Coronary artery (tissue), 2 donors: Measurements from ENCODE around the gene TRHDE.

Experiments
- DNase-seq: peaks from one replicate; pipeline ENCODE4 v3.0.0-alpha.2; 2017; ENCODE audit warnings: low spot score
- H3K27ac ChIP-seq, 2 donors: fragments of 200-600 bp; sonication (generic); one replicate each; pipeline ENCODE4 v1.5.1; 2016 to 2019
- H3K4me3 ChIP-seq: fragments of 200-600 bp; sonication (generic); 2 replicates; pipeline ENCODE4 v1.5.1; 2016; ENCODE audit warnings: mild to moderate bottlenecking, moderate library complexity
- TF ChIP-seq, protein P1 (sequence below): fragments of 200-600 bp; sonication (generic); IDR thresholded peaks from one replicate; pipeline ENCODE4 v1.5.1; 2019; ENCODE audit warnings: antibody characterized with exemption

The TRHDE gene

DNA sequence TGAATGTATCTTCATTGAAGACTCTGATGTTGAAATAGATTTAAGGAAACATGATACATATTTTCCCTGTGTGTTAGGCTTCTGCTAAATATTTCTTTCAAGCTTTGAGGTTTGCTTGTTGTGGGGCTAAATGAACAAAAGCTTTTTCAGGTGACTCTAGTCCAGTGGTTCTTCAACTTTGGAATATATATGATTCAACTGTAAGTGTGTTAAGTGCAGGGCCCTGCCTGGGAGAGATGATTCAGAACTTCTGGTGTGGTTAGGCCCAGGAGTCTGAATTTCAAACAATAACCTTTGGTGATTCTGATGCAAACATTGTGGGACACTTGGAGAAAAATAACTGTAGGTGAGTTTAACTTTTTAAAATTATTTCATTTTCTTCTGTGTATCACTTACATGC lies 93.0 kb downstream of the TRHDE start:
- Histone ChIP-seq H3K27ac (no peak overlapping the region), H3K4me3 (no peak overlapping the region)
- TF ChIP-seq, protein P1, sequence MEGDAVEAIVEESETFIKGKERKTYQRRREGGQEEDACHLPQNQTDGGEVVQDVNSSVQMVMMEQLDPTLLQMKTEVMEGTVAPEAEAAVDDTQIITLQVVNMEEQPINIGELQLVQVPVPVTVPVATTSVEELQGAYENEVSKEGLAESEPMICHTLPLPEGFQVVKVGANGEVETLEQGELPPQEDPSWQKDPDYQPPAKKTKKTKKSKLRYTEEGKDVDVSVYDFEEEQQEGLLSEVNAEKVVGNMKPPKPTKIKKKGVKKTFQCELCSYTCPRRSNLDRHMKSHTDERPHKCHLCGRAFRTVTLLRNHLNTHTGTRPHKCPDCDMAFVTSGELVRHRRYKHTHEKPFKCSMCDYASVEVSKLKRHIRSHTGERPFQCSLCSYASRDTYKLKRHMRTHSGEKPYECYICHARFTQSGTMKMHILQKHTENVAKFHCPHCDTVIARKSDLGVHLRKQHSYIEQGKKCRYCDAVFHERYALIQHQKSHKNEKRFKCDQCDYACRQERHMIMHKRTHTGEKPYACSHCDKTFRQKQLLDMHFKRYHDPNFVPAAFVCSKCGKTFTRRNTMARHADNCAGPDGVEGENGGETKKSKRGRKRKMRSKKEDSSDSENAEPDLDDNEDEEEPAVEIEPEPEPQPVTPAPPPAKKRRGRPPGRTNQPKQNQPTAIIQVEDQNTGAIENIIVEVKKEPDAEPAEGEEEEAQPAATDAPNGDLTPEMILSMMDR: no peak
- DNase-seq: no peak

DNA sequence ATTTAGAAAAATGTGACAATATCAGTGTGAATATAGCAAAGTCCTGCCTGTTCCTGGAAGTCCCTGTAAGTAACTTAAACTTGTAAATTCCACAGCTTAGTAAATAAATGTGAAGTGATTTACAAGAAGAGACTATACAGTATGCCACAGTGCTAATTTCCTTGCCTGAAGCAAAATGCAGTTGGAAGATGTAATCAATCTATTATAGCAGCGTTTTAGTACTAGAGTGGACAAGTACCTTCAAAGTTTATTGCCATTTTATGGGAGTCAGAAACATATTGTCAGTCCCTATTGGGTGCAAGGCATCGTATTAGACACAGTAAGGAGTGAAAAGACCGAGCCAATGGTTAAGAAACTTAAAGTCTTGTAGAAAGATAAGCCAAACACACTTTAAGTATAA lies 94.1 kb downstream of the TRHDE start:
- Histone ChIP-seq H3K4me3 (no peak overlapping the region), H3K27ac (no peak overlapping the region)
- TF ChIP-seq, protein P1: no peak
- DNase-seq: no peak

DNA sequence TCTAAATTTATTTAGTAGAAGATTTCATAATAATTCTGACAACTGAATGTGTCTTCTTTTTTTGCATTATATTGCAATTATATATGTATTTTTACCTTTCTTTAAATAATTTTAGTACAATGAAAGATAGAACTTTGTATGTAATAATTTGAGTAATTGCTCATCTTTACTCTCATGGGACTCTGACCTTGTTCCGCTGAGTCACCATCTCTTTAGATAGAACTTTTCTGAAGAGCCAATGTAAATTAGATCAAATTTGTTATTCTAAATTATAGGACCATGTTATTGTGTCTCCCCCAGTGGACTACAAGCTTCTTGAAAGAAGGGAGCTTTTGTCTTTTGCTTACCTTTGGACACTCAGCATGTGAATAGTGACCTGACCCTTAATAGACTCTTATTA lies 96.1 kb downstream of the TRHDE start:
- H3K27ac ChIP-seq: no peak overlapping the region
- no peak for DNase-seq
- TF ChIP-seq, protein P1: no peak
- H3K4me3 ChIP-seq: no peak overlapping the region

DNA sequence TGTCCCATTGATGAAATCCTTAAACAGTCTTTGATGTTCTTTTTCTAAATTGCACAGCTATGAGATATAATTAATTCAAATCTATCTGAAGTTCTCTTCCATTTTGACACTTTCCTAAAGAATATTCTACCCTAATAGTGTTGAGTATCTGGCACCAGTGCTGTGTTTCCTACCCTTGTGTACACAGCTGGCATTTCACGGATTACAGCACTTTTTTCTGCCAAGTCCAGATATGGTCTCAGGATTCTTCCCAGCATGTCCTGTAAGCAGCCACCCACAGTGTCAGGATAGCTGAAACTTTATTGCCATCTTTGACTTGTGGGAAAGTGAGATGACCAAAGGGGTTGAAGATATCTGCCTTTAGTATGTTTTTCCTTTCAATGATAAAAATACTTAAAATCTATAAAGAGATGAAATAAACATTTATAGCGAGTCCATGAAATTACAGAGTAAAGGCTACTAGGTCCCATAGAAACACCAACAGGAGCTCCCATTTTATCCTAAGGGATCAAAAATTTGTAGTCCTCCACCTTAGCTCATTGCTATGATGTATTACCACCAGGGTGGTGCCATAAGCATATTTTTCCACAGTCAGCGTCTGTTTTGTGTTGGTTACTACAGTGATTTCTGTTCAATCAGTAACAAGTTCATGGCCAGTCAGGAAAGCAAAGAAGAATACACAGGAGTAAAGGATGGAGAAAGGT lies 96.7 kb downstream of the TRHDE start:
- Histone ChIP-seq H3K27ac (no peak overlapping the region), H3K4me3 (no peak overlapping the region)
- TF ChIP-seq, protein P1: no peak
- no peak for DNase-seq

DNA sequence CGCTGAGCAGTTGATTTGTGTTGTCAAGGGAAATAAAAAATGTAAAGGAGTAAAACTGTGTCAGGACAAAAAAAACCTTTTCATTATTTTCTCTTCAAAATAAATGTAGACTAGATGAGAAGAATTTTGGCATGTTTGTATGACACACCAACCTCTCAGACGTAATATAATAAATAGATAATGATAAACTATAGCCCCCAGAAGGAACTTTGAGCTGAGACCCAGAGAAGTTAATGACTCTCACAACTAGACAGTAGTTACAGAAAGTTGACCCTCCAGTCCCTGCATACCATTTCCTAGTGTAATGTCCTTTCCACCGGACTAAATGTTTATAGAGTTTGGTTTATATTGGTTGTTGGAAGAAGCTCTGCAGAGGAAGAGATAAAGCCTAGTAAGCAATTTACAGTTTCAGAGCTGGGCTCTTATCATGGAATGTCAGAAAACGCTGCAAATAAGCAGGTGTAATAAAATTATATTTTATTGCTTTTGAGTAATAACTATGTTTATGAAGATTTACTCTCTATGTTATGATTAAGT lies 97.3 kb downstream of the TRHDE start:
- DNase-seq: no peak
- Histone ChIP-seq H3K27ac (no peak overlapping the region), H3K4me3 (no peak overlapping the region)
- TF ChIP-seq, protein P1: no peak

DNA sequence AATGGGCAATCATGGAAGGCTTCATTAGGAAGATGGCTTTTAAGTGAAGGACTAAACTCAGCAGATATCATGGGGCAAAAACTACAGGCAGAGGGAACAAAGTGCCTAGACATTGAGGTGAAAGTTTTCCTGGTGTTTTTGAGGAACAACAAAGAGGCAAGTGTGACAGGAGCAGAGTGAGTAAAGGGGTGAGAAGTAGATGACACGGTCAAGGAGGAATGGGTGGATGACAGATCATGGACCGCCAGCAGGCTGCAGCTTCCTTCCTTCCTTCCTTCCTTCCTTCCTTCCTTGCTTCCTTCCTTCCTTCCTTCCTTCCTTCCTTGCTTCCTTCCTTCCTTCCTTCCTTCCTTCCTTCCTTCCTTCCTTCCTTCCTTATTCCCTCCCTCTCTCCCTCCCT lies 108.3 kb downstream of the TRHDE start:
- no peak for DNase-seq
- Histone ChIP-seq H3K27ac (no peak overlapping the region), H3K4me3 (no peak overlapping the region)
- TF ChIP-seq, protein P1: no peak

DNA sequence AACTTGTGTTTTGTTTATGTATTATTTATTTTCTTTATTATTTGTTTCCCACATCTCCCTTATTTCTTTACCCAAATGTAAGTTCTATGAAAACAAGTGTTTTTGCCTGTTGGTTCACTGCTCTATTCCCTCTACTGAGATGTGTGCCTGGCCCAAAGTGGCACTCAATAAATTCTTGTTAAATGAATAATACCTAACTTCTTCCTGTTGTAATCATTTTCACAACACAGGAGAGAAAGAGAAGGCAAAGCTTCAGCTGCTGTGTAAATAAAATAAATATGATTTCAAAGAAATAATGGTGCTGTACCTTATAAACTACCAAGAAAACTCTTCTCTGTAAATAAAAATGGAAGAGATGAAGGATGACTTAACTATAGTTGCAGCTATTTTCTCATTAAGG lies 116.2 kb downstream of the TRHDE start:
- H3K27ac ChIP-seq: no peak overlapping the region
- TF ChIP-seq, protein P1: no peak
- no peak overlapping the region for H3K4me3 ChIP-seq
- DNase-seq: no peak
